Smooth muscle cell (in vitro differentiated cells): ENCODE results near the gene PSMB10. TPM values are rescaled to one million over a fixed set of nuclear protein-coding genes. Genes with fewer than 3 reads are reported as not detected.

ENCODE experiments used
- DNase-seq: peaks from one replicate; lab custom pipeline; 2025; ENCODE audit not compliant: unreplicated experiment; lab: John Stamatoyannopoulos, UW
- H2AFZ ChIP-seq: fragments of 200-600 bp; sonication (generic); 2 replicates; pipeline ENCODE4 v1.6.0; 2016; ENCODE audit warnings: antibody characterized with exemption, low read depth, mild to moderate bottlenecking
- H3F3A ChIP-seq: fragments of 200-600 bp; sonication (generic); 2 replicates; pipeline ENCODE4 v1.6.0; 2017; ENCODE audit warnings: antibody characterized with exemption, low read depth
- H3K27ac ChIP-seq: fragments of 200-600 bp; sonication (generic); 2 replicates; pipeline ENCODE4 v1.5.1; 2016; ENCODE audit warnings: low read depth, mild to moderate bottlenecking
- H3K27me3 ChIP-seq: fragments of 200-600 bp; sonication (generic); 2 replicates; pipeline ENCODE4 v1.6.1; 2016; ENCODE audit warnings: low read depth, mild to moderate bottlenecking
- H3K36me3 ChIP-seq: fragments of 200-600 bp; sonication (generic); 2 replicates; pipeline ENCODE4 v1.5.1; 2016; ENCODE audit warnings: low read depth
- H3K4me1 ChIP-seq: fragments of 200-600 bp; sonication (generic); 2 replicates; pipeline ENCODE4 v1.5.1; 2016; ENCODE audit warnings: low read depth
- H3K4me2 ChIP-seq: fragments of 200-600 bp; sonication (generic); 2 replicates; pipeline ENCODE4 v1.6.0; 2016; ENCODE audit warnings: mild to moderate bottlenecking
- H3K4me3 ChIP-seq: fragments of 200-600 bp; sonication (generic); 2 replicates; pipeline ENCODE4 v1.5.1; 2016; ENCODE audit warnings: mild to moderate bottlenecking
- H3K79me2 ChIP-seq: fragments of 200-600 bp; sonication (generic); 2 replicates; pipeline ENCODE4 v1.6.0; 2016; ENCODE audit warnings: low read depth, mild to moderate bottlenecking
- H3K9ac ChIP-seq: fragments of 200-600 bp; sonication (generic); 2 replicates; pipeline ENCODE4 v1.6.0; 2016; ENCODE audit warnings: low read depth
- H3K9me3 ChIP-seq: fragments of 200-600 bp; sonication (generic); replicated peaks from 2 replicates; pipeline ENCODE4 v1.5.1; 2016; ENCODE audit warnings: low read depth
- H4K20me1 ChIP-seq: fragments of 200-600 bp; sonication (generic); 2 replicates; pipeline ENCODE4 v1.6.0; 2016; ENCODE audit warnings: low read depth
- CTCF ChIP-seq: fragments of 200-600 bp; sonication (generic); IDR thresholded peaks from 2 replicates; pipeline ENCODE4 v1.5.1; 2017; ENCODE audit warnings: borderline replicate concordance, mild to moderate bottlenecking, antibody characterized with exemption; ENCODE audit not compliant: insufficient read depth, poor library complexity, severe bottlenecking
- WGBS: methylation state at CpG from one replicate; pipeline ENCODE4 v1.1.7; 2016; ENCODE audit warnings: low lambda C conversion rate; 5-methylcytosine and 5-hydroxymethylcytosine counted together
- polyA plus RNA-seq: library from polyadenylated mRNA; unstranded; fragments of >200 nt; fragmentation: Nextera tagmentation; extraction: Ambion mirVana; gene quantifications from 2 replicates; pipeline ENCODE4 v1.2.1, GENCODE V29; 2016
- total RNA-seq: library from RNA; depleted of rRNA; stranded (reverse); fragments of >200 nt; gene quantifications from 2 replicates; pipeline ENCODE4 v1.2.3, GENCODE V29; 2014

The PSMB10 gene
- total and polyA plus RNA-seq, 2 experiments from 2014 or later = 17.3 to 38.4 TPM

- WGBS = 35% methylated on average over 14 of the region's 14 CpGs
- peaks cover 53% of the 10 kb centered on the region for H3K79me2 ChIP-seq
Measured at GRCh38 chr16:67893743-67894399, 42.8 kb downstream of the PSMB10 start.

DNA sequence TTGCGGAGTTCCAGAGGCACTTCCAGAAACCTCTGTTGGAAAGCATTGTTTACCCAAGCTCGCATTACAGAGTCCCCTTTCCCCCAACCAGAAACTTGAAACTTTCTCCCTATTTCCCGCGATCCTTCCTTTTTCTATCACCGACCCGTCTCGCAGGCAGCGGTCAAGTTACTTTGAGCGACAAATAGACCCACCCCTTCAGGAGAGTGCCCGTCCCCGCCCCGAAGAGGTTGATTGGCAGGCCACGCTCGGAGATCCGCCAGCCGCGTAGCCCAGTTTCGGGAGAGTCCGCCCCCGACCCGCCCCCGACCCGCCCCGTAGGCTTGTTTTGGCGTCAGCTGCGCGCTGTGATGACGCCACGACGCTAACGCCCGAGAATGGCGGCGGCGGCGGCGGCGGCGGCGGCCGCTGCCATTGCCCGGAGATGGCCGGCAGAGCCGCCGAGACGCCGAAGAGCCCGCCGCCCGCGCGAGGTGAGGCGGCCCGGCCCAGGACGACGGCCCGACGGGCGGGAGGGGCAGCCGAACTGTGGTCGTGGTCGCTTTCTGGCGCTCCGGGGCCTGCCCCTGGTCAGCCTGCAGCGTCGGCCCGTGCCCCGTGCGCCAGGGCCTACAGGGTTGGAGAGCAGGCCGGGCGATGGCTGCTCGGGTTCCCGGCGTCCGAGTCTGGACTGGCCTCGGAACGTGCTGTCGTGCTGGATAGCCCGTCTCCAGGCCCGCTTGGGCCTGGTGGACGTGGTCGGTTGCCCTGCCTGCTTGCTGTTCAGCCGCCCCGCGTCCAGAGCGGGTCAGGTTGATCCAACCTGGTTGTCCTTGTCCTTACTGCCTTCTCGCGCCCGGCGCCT, 43.5 kb downstream of the PSMB10 start, which contains the start of gene PSKH1:
Gene PSKH1 (plus strand): TSS at position 356 of the 844 bp plus-strand sequence. CDS start 15,496 bp downstream, outside the sequence.
- 1% methylated on average over 54 of the region's 90 CpGs for WGBS
- peak within 1 kb of the TSS; percentile 99 for H3K9ac ChIP-seq
- H2AFZ ChIP-seq = peak within 1 kb of the TSS; percentile 95
- peak; percentile 86 for DNase-seq
- peak within 1 kb of the TSS; percentile 89 for H3K27ac ChIP-seq
- H3K27me3 ChIP-seq = no peaks in the 10 kb centered on the region
- no peak for TF ChIP-seq CTCF
- peaks cover 21% of the 10 kb centered on the region for H4K20me1 ChIP-seq
- peak within 1 kb of the TSS; percentile 91 for H3K4me2 ChIP-seq
- peak within 1 kb of the TSS; percentile 96 for H3K4me3 ChIP-seq
- peaks cover 12% of the 10 kb centered on the region for H3K4me1 ChIP-seq
- peaks cover 45% of the 10 kb centered on the region for H3K79me2 ChIP-seq
- H3K36me3 ChIP-seq = no peaks in the 10 kb centered on the region
- no peaks in the 10 kb centered on the region for H3K9me3 ChIP-seq
- H3F3A ChIP-seq = no peaks in the 10 kb centered on the region

More at GRCh38 chr16:67893743-67894399, 42.8 kb downstream of the PSMB10 start:
- Histone ChIP-seq H3F3A (no peaks in the 10 kb centered on the region), H3K36me3 (no peaks in the 10 kb centered on the region), H4K20me1 (peaks cover 29% of the 10 kb centered on the region), H3K4me2 (peak overlapping the region; percentile 91), H3K27ac (peak overlapping the region; percentile 89), H2AFZ (no peak overlapping the region), H3K9ac (peak overlapping the region; percentile 99), H3K9me3 (no peaks in the 10 kb centered on the region), H3K4me1 (peaks cover 12% of the 10 kb centered on the region), H3K4me3 (peak overlapping the region; percentile 96), H3K27me3 (no peaks in the 10 kb centered on the region)
- TF ChIP-seq CTCF = no peak
- no peak for DNase-seq

DNA sequence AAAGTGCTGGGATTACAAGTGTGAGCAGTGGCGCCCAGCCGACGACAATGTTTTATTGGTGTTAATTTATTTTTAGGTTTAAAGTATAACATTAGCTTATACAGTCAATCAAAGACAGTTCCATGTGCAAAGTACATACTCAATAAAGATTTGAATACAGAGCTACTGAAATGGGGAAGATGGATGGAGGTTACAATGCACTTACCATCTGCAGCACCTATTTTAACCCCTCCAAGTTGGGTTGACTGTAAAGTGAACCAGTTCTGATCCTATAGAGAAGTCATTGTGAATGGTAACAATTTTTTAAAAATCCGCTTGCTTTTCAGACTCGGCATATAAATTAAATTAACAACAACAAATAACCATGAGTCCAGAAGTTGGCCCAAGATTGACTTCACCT, 44.3 kb downstream of the PSMB10 start:
- peak overlapping the region; percentile 41 for H3K9ac ChIP-seq

More for the DNA sequence above, 44.3 kb downstream of the PSMB10 start:
- DNase-seq = no peak
- TF ChIP-seq CTCF = no peak
- Histone ChIP-seq H3K27me3 (no peaks in the 10 kb centered on the region), H3K27ac (peak overlapping the region; percentile 60), H3K79me2 (peaks cover 38% of the 10 kb centered on the region), H3F3A (no peaks in the 10 kb centered on the region), H3K4me3 (peak overlapping the region; percentile 96), H3K4me1 (peaks cover 12% of the 10 kb centered on the region), H3K36me3 (no peaks in the 10 kb centered on the region), H3K9me3 (no peaks in the 10 kb centered on the region), H4K20me1 (peaks cover 14% of the 10 kb centered on the region), H3K4me2 (peak overlapping the region; percentile 88), H2AFZ (peak overlapping the region; percentile 95)
- 81% methylated on average over 5 of the region's 5 CpGs for WGBS
